Measurements from ENCODE around the gene RALGPS1.
A peak's percentile ranks its signal among the peaks of the same experiment; 100 is the strongest.

The RALGPS1 gene

GRCh38 chr9:127022913-127023660 is 108.5 kb downstream of the RALGPS1 start:
- no peaks in the 10 kb centered on the region for H3K36me3 ChIP-seq
- no peak overlapping the region for H3K4me3 ChIP-seq
- no peak for TF ChIP-seq Cebpa-rat (IDR thresholded peaks at IDR 0.05)
- no peak overlapping the region for H3K27ac ChIP-seq
- H3K9ac ChIP-seq = no peak overlapping the region
- peaks cover 0 to 5% (median 0%) of the 10 kb centered on the region in 11 experiments; a peak in 2 of 22 replicates for H4K20me1 ChIP-seq
- peak overlapping the region in 6 of 11 experiments; percentile 0 to 60 (median 44); a peak in 10 of 22 replicates for H3K4me2 ChIP-seq
- H3K27me3 ChIP-seq = 0 out of 22 replicates have a peak, but pooled peaks cover 0 to 5% (median 0%) of the 10 kb centered on the region in 11 experiments
- H3K4me1 ChIP-seq = peaks cover 0 to 11% (median 4%) of the 10 kb centered on the region in 10 experiments; a peak in 10 of 20 replicates
- H3K9me3 ChIP-seq (replicated peaks in 1 of 11) = no peaks in the 10 kb centered on the region

- no peak for TF ChIP-seq Cebpa-rat (IDR thresholded peaks at IDR 0.05)
These were observed 110.5 kb downstream of the RALGPS1 start for GRCh38 chr9:127025042-127025441.

GRCh38 chr9:127027694-127028093 is 113.1 kb downstream of the RALGPS1 start:
- H3K4me3 ChIP-seq = no peak overlapping the region
- no peak overlapping the region for H3K9ac ChIP-seq
- peaks cover 0 to 10% (median 4%) of the 10 kb centered on the region in 10 experiments; a peak in 10 of 20 replicates for H3K4me1 ChIP-seq
- 0 out of 22 replicates have a peak, but pooled peaks cover 0 to 5% (median 0%) of the 10 kb centered on the region in 11 experiments for H3K27me3 ChIP-seq
- no peaks in the 10 kb centered on the region for H3K36me3 ChIP-seq
- no peaks in the 10 kb centered on the region; a peak in 2 of 22 replicates for H4K20me1 ChIP-seq
- no peak for TF ChIP-seq Cebpa-rat (IDR thresholded peaks at IDR 0.05)
- H3K9me3 ChIP-seq (replicated peaks in 1 of 11) = no peaks in the 10 kb centered on the region
- H3K27ac ChIP-seq = no peak overlapping the region
- no peak overlapping the region for H3K4me2 ChIP-seq

More at GRCh38 chr9:127025042-127025441, 110.5 kb downstream of the RALGPS1 start:
- Histone ChIP-seq H4K20me1 (peaks cover 0 to 5% (median 0%) of the 10 kb centered on the region in 11 experiments; a peak in 3 of 22 replicates), H3K4me2 (no peak overlapping the region), H3K9ac (no peak overlapping the region), H3K4me1 (peaks cover 0 to 11% (median 4%) of the 10 kb centered on the region in 10 experiments; a peak in 10 of 20 replicates), H3K4me3 (no peak overlapping the region), H3K9me3 (replicated peaks in 1 of 11) (no peaks in the 10 kb centered on the region), H3K36me3 (no peaks in the 10 kb centered on the region), H3K27ac (no peak overlapping the region), H3K27me3 (0 out of 22 replicates have a peak, but pooled peaks cover 0 to 5% (median 0%) of the 10 kb centered on the region in 11 experiments)

GRCh38 chr9:127029548-127029947 is 115.0 kb downstream of the RALGPS1 start:
- H4K20me1 ChIP-seq = no peaks in the 10 kb centered on the region; a peak in 1 of 22 replicates
- H3K9me3 ChIP-seq (replicated peaks in 1 of 11) = no peaks in the 10 kb centered on the region
- no peak overlapping the region for H3K4me3 ChIP-seq
- no peak for TF ChIP-seq Cebpa-rat (IDR thresholded peaks at IDR 0.05)
- H3K36me3 ChIP-seq = no peaks in the 10 kb centered on the region
- H3K4me2 ChIP-seq = no peak overlapping the region
- H3K9ac ChIP-seq = no peak overlapping the region
- no peak overlapping the region for H3K27ac ChIP-seq
- 0 out of 22 replicates have a peak, but pooled peaks cover 0 to 5% (median 0%) of the 10 kb centered on the region in 11 experiments for H3K27me3 ChIP-seq
- H3K4me1 ChIP-seq = no peaks in the 10 kb centered on the region

- Histone ChIP-seq H3K27ac (no peak overlapping the region), H3K4me1 (no peaks in the 10 kb centered on the region), H3K9ac (no peak overlapping the region), H3K27me3 (0 out of 22 replicates have a peak, but pooled peaks cover 0 to 5% (median 0%) of the 10 kb centered on the region in 11 experiments), H3K4me3 (no peak overlapping the region), H3K36me3 (no peaks in the 10 kb centered on the region), H4K20me1 (no peaks in the 10 kb centered on the region; a peak in 1 of 22 replicates), H3K9me3 (replicated peaks in 1 of 11) (no peaks in the 10 kb centered on the region), H3K4me2 (no peak overlapping the region)
- no peak for TF ChIP-seq Cebpa-rat (IDR thresholded peaks at IDR 0.05)
These were observed 116.5 kb downstream of the RALGPS1 start for GRCh38 chr9:127030814-127031740.

GRCh38 chr9:127032256-127032655 is 117.7 kb downstream of the RALGPS1 start:
- Histone ChIP-seq H3K27ac (no peak overlapping the region), H3K9ac (no peak overlapping the region), H3K4me2 (no peak overlapping the region), H4K20me1 (no peaks in the 10 kb centered on the region; a peak in 1 of 22 replicates), H3K27me3 (0 out of 22 replicates have a peak, but pooled peaks cover 0 to 5% (median 0%) of the 10 kb centered on the region in 11 experiments), H3K36me3 (no peaks in the 10 kb centered on the region), H3K9me3 (replicated peaks in 1 of 11) (no peaks in the 10 kb centered on the region), H3K4me1 (no peaks in the 10 kb centered on the region), H3K4me3 (no peak overlapping the region)
- TF ChIP-seq Cebpa-rat (IDR thresholded peaks at IDR 0.05) = no peak

GRCh38 chr9:127033061-127033460 is 118.5 kb downstream of the RALGPS1 start:
- H3K27ac ChIP-seq = no peak overlapping the region
- H3K4me2 ChIP-seq = no peak overlapping the region
- no peak for TF ChIP-seq Cebpa-rat (IDR thresholded peaks at IDR 0.05)

GRCh38 chr9:127033789-127034188 is 119.2 kb downstream of the RALGPS1 start:
- no peak overlapping the region for H3K27ac ChIP-seq
- H3K27me3 ChIP-seq = no peaks in the 10 kb centered on the region
- H3K36me3 ChIP-seq = no peaks in the 10 kb centered on the region
- H3K4me2 ChIP-seq = no peak overlapping the region
- no peak for TF ChIP-seq Cebpa-rat (IDR thresholded peaks at IDR 0.05)
- peaks cover 0 to 11% (median 0%) of the 10 kb centered on the region in 10 experiments; a peak in 2 of 20 replicates for H3K4me1 ChIP-seq
- H3K4me3 ChIP-seq = no peak overlapping the region
- H4K20me1 ChIP-seq = no peaks in the 10 kb centered on the region; a peak in 1 of 22 replicates
- H3K9me3 ChIP-seq (replicated peaks in 1 of 11) = no peaks in the 10 kb centered on the region
- no peak overlapping the region for H3K9ac ChIP-seq

More at GRCh38 chr9:127033061-127033460, 118.5 kb downstream of the RALGPS1 start:
- Histone ChIP-seq H4K20me1 (no peaks in the 10 kb centered on the region; a peak in 1 of 22 replicates), H3K27me3 (no peaks in the 10 kb centered on the region), H3K9me3 (replicated peaks in 1 of 11) (no peaks in the 10 kb centered on the region), H3K4me3 (no peak overlapping the region), H3K36me3 (no peaks in the 10 kb centered on the region), H3K9ac (no peak overlapping the region), H3K4me1 (peaks cover 0 to 5% (median 0%) of the 10 kb centered on the region in 10 experiments; a peak in 1 of 20 replicates)
